Caco-2 (cell line): ENCODE measurements around the gene NR6A1. TPM values are rescaled to one million over a fixed set of nuclear protein-coding genes. Genes with fewer than 3 reads are reported as not detected.

Experiments used
- BruUV-seq: library from RNA; stranded (reverse); fragments of 400-500 nt; replicated peaks from 2 replicates; lab custom pipeline; 2021; lab: Mats Ljungman, UMichigan
- CTCF ChIA-PET: fragments of 300-600 bp; sonication (Branson Sonifier 250); formaldehyde crosslinking; loops from one replicate; lab custom pipeline; 2022; ENCODE audit warnings: antibody characterized with exemption; lab: Charles Lee
- POLR2A ChIA-PET: fragments of 300-600 bp; sonication (Branson Sonifier 250); formaldehyde crosslinking; loops from one replicate; lab custom pipeline; 2022; ENCODE audit warnings: antibody characterized with exemption; lab: Charles Lee
- DNase-seq, 2 experiments: peaks; one replicate each; pipeline versions ENCODE4 v3.0.0 to v3.0.0-alpha.2; 2020 to 2022
- H3K27me3 ChIP-seq: replicated peaks from 2 replicates; pipeline ENCODE4 v1.6.0; 2011; ENCODE audit warnings: low read length; ENCODE audit not compliant: control insufficient read depth, insufficient read depth
- H3K36me3 ChIP-seq: 2 replicates; pipeline ENCODE4 v1.5.1; 2011; ENCODE audit warnings: low read length; ENCODE audit not compliant: control insufficient read depth, insufficient read depth
- H3K4me1 ChIP-seq: fragments of 250-450 bp; sonication (Bioruptor Pico); 2 replicates; pipeline ENCODE4 v1.5.1; 2020; ENCODE audit warnings: mild to moderate bottlenecking
- H3K4me3 ChIP-seq: 2 replicates; pipeline ENCODE4 v1.5.1; 2011; ENCODE audit warnings: low read depth, mild to moderate bottlenecking, control low read depth, low read length
- H3K9me3 ChIP-seq: fragments of 250-450 bp; sonication (Bioruptor Pico); 2 replicates; pipeline ENCODE4 v1.5.1; 2020; ENCODE audit warnings: mild to moderate bottlenecking, moderate library complexity
- H3K27ac Mint-ChIP-seq: one replicate; pipeline ENCODE4 v1.8.0; 2022; ENCODE audit warnings: mixed read lengths; ENCODE audit not compliant: unreplicated experiment
- H3K27me3 Mint-ChIP-seq: one replicate; pipeline ENCODE4 v1.8.0; 2022; ENCODE audit warnings: mixed read lengths; ENCODE audit not compliant: insufficient read depth, unreplicated experiment
- H3K36me3 Mint-ChIP-seq: one replicate; pipeline ENCODE4 v1.8.0; 2022; ENCODE audit warnings: mild to moderate bottlenecking, mixed read lengths; ENCODE audit not compliant: insufficient read depth, unreplicated experiment
- H3K4me1 Mint-ChIP-seq: one replicate; pipeline ENCODE4 v1.8.0; 2022; ENCODE audit warnings: low read depth, mixed read lengths; ENCODE audit not compliant: unreplicated experiment
- H3K4me3 Mint-ChIP-seq: one replicate; pipeline ENCODE4 v1.8.0; 2022; ENCODE audit warnings: mild to moderate bottlenecking, moderate library complexity, mixed read lengths; ENCODE audit not compliant: unreplicated experiment
- H3K9me3 Mint-ChIP-seq: one replicate; pipeline ENCODE4 v1.8.0; 2022; ENCODE audit warnings: mixed read lengths; ENCODE audit not compliant: unreplicated experiment
- CTCF ChIP-seq, 2 experiments: fragments of 200-600 bp in 1 of 2; IDR thresholded peaks; 1 replicate in 1 of 2; 2 replicates in 1 of 2; pipeline versions ENCODE4 v1.5.1 to v1.8.0; 2011 to 2022; ENCODE audit warnings: antibody characterized with exemption in 1 of 2, control low read depth in 1 of 2, inconsistent platforms in 1 of 2, low read depth in 1 of 2, low read length in 1 of 2, mild to moderate bottlenecking in 1 of 2, moderate library complexity in 1 of 2; ENCODE audit not compliant: insufficient read depth in 1 of 2, severe bottlenecking in 1 of 2, unreplicated experiment in 1 of 2
- intact Hi-C: fragments of 100-400 bp; cut with micrococcal nuclease; formaldehyde crosslinking; loops from one replicate; pipeline ENCODE4 v1.10.0; 2022; ENCODE audit not compliant: unreplicated experiment
- total RNA-seq: library from RNA; stranded (reverse); gene quantifications from 2 replicates; pipeline ENCODE4 v1.2.3, GENCODE V29; 2022

Gene NR6A1
- total RNA-seq, 1 experiment from 2014 or later, result 33.6 TPM

- DNase-seq, result no peak
- peaks cover 22% of the 10 kb centered on the region for H3K4me1 Mint-ChIP-seq
- intact Hi-C loops, result no loop called here
- POLR2A ChIA-PET, result interaction anchor here (1.1 to 2.1 kb wide), 2 partner anchors 14 to 15 kb away, joined by 4 to 7 read pairs; no protein-coding TSS in a partner anchor
- H3K9me3 Mint-ChIP-seq, result no peaks in the 10 kb centered on the region
- TF ChIP-seq CTCF (IDR thresholded peaks at IDR 0.05; ENCODE audit: insufficient read depth in 1 of 2, low read depth in 1 of 2, low read length in 1 of 2, severe bottlenecking in 1 of 2, unreplicated experiment in 1 of 2), result no peak
- H3K4me3 Mint-ChIP-seq, result no peak overlapping the region
- H3K36me3 Mint-ChIP-seq, result no peaks in the 10 kb centered on the region
- Histone ChIP-seq H3K27me3 (no peaks in the 10 kb centered on the region), H3K36me3 (no peaks in the 10 kb centered on the region), H3K4me1 (peaks cover 23% of the 10 kb centered on the region), H3K9me3 (no peaks in the 10 kb centered on the region), H3K4me3 (no peak overlapping the region)
- no peaks in the 10 kb centered on the region for H3K27me3 Mint-ChIP-seq
- no TSS peak for BruUV-seq
- H3K27ac Mint-ChIP-seq, result peak overlapping the region; percentile 21
- CTCF ChIA-PET, result interaction anchor here (0.9 kb wide), 1 partner anchor 94 kb away, joined by 4 read pairs; no protein-coding TSS in a partner anchor
Measured at GRCh38 chr9:124674651-124675050, 96.5 kb downstream of the NR6A1 start.

DNA sequence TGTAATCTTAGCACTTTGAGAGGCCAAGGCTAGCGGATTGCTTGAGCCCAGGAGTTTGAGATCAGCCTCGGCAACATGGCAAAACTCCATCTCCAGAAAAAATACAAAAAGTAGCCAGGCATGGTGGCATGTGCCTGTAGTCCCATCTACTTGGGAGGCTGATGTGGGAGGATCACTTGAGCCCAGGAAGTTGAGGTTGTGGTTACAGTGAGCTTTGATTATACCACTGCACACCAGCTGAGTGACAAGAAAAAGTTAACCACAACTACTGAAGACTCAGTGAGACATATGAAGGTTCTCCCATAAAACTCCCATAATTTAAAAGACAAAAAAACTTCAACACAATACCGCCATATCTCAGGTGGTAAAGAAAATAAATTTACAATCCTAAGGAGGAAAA lies 98.0 kb downstream of the NR6A1 start:
- no peak overlapping the region for H3K4me3 ChIP-seq
- Mint-ChIP-seq H3K9me3 (no peaks in the 10 kb centered on the region), H3K27ac (no peak overlapping the region), H3K4me3 (no peak overlapping the region), H3K27me3 (no peaks in the 10 kb centered on the region), H3K36me3 (no peaks in the 10 kb centered on the region), H3K4me1 (peaks cover 22% of the 10 kb centered on the region)
- ChIA-PET CTCF (no interaction called here), POLR2A (interaction anchor here (2.1 kb wide), 1 partner anchor 14 kb away, joined by 7 read pairs; no protein-coding TSS in a partner anchor)
- no peaks in the 10 kb centered on the region for H3K9me3 ChIP-seq
- peaks cover 23% of the 10 kb centered on the region for H3K4me1 ChIP-seq
- TF ChIP-seq CTCF (IDR thresholded peaks at IDR 0.05; ENCODE audit: insufficient read depth in 1 of 2, low read depth in 1 of 2, low read length in 1 of 2, severe bottlenecking in 1 of 2, unreplicated experiment in 1 of 2), result no peak
- H3K36me3 ChIP-seq, result no peaks in the 10 kb centered on the region
- intact Hi-C loops, result no loop called here
- no peak for DNase-seq
- no TSS peak for BruUV-seq
- no peaks in the 10 kb centered on the region for H3K27me3 ChIP-seq

DNA sequence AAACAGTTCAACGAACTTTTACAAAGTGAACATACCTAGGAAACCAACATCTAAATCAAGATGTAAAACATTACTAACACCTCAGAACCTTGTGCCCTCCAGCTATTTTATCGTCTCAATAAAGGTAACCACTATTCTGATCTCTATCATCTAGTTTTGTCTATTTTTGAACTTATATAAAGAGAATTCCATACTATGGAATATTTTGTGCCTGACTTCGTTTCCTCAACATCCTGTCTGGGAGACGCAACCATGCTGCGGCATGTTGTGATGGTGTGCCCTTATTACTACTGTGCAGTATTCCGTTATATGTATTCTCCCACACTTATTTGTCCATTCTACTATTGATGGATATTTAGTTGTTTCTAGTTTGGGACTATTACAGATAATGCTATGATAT lies 99.2 kb downstream of the NR6A1 start:
- H3K36me3 Mint-ChIP-seq, result no peaks in the 10 kb centered on the region
- no TSS peak for BruUV-seq
- H3K4me3 Mint-ChIP-seq, result no peak overlapping the region
- Histone ChIP-seq H3K27me3 (no peaks in the 10 kb centered on the region), H3K9me3 (no peaks in the 10 kb centered on the region), H3K4me1 (peaks cover 23% of the 10 kb centered on the region), H3K36me3 (no peaks in the 10 kb centered on the region), H3K4me3 (no peak overlapping the region)
- no peaks in the 10 kb centered on the region for H3K9me3 Mint-ChIP-seq
- intact Hi-C loops, result no loop called here
- no peak for TF ChIP-seq CTCF (IDR thresholded peaks at IDR 0.05; ENCODE audit: insufficient read depth in 1 of 2, low read depth in 1 of 2, low read length in 1 of 2, severe bottlenecking in 1 of 2, unreplicated experiment in 1 of 2)
- no peaks in the 10 kb centered on the region for H3K27me3 Mint-ChIP-seq
- ChIA-PET POLR2A (interaction anchor here (0.6 kb wide), 1 partner anchor 252 kb away, joined by 7 read pairs; no protein-coding TSS in a partner anchor), CTCF (no interaction called here)
- H3K27ac Mint-ChIP-seq, result no peak overlapping the region
- DNase-seq, result no peak
- H3K4me1 Mint-ChIP-seq, result peaks cover 22% of the 10 kb centered on the region
